Right forelimb (tissue), 1 donor: ENCODE measurements around the gene ZNF749.
A peak's percentile ranks its signal among the peaks of the same experiment; 100 is the strongest.
"Not testable (repeated sequence)": the region's sequence is repeated elsewhere in the genome, so short reads cannot be mapped to it uniquely, and the experiment has no call there.

Experiments
- DNase-seq: peaks from one replicate; pipeline ENCODE4 v3.0.0-alpha.2; 2018

The ZNF749 gene

GRCh38 chr19:57466489-57466888, 31.4 kb downstream of the ZNF749 start:
- no peak for DNase-seq

GRCh38 chr19:57473646-57474045, 38.5 kb downstream of the ZNF749 start:
- DNase-seq, result no peak

- peak; percentile 90 for DNase-seq
Measured at GRCh38 chr19:57477191-57478008, 42.3 kb downstream of the ZNF749 start, which contains the start of gene ZNF772. TSS of gene ZNF772 (minus strand) at chr19:57477566. CDS start at chr19:57477309, 257 bp downstream.

GRCh38 chr19:57487477-57488298, 52.6 kb downstream of the ZNF749 start, which contains the start of gene ZNF419:
TSS of gene ZNF419 (plus strand) at chr19:57487750. CDS start at chr19:57487951, 201 bp downstream.
- peak; percentile 93 for DNase-seq

DNA sequence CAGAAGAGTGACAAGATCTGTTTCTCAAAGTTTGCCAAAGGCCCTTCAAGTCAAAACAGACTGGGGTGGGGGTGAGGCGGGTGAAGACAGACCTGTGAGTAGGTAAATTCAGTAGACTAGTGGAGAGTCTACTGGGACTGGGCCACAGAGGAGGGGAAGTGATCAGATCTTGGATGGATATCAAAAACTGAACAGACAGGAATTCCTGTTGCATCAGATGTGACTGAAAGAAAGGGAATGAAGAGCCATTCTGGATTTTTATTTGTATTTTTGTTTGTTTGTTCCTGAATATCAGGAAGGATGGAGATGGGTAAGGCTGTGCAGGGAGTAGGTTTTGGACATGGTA, 53.1 kb downstream of the ZNF749 start:
- not testable (repeated sequence) for DNase-seq
